Gastroesophageal sphincter (tissue), 4 donors: Measurements from ENCODE around the gene GSX2. TPM values are rescaled to one million over a fixed set of nuclear protein-coding genes. Genes with fewer than 3 reads are reported as not detected.

Experiments
- ATAC-seq: fragments of 150-250 bp; one replicate; pipeline ENCODE4 v1.9.1; 2016; ENCODE audit warnings: mild to moderate bottlenecking, moderate library complexity
- H3K27ac ChIP-seq, 4 donors: fragments of 200-600 bp; sonication (generic) in 3 of 4; 1 replicate in 3 of 4; 2 replicates in 1 of 4; pipeline ENCODE4 v1.5.1; 2016 to 2019
- H3K27me3 ChIP-seq: fragments of 200-600 bp; sonication (generic); one replicate; pipeline ENCODE4 v1.5.1; 2019
- H3K36me3 ChIP-seq, 2 donors: fragments of 200-600 bp; sonication (generic); one replicate each; pipeline ENCODE4 v1.5.1; 2019; ENCODE audit warnings: control low read depth in 1 of 2
- H3K4me1 ChIP-seq, 3 donors: fragments of 200-600 bp; sonication (generic); 1 replicate in 2 of 3; 2 replicates in 1 of 3; pipeline ENCODE4 v1.5.1; 2016 to 2019; ENCODE audit warnings: control low read depth in 2 of 3
- H3K4me3 ChIP-seq, 2 donors: fragments of 200-600 bp; sonication (generic); one replicate each; pipeline ENCODE4 v1.5.1; 2019; ENCODE audit warnings: mild to moderate bottlenecking in 1 of 2, moderate library complexity in 1 of 2
- H3K9me3 ChIP-seq, 3 donors: fragments of 200-600 bp; sonication (generic); one replicate each; pipeline ENCODE4 v1.5.1; 2017 to 2019; ENCODE audit warnings: control low read depth in 2 of 3
- CTCF ChIP-seq, 4 experiments: fragments of 200-600 bp in 2 of 4; fragments of 450-650 bp in 2 of 4; sonication (generic) in 1 of 4; IDR thresholded peaks; one replicate each; pipeline ENCODE4 v1.5.1; 2017 to 2019; ENCODE audit warnings: antibody characterized with exemption in 4 of 4, mild to moderate bottlenecking in 2 of 4, moderate library complexity in 2 of 4
- EP300 ChIP-seq: sonication (generic); formaldehyde crosslinking; IDR thresholded peaks from one replicate; pipeline ENCODE4 v1.6.1; 2017; ENCODE audit warnings: antibody characterized with exemption, mild to moderate bottlenecking
- POLR2A ChIP-seq, 2 donors: fragments of 450-650 bp; IDR thresholded peaks; one replicate each; pipeline ENCODE4 v1.6.1; 2017; ENCODE audit warnings: antibody characterized with exemption in 2 of 2, mild to moderate bottlenecking in 2 of 2, moderate library complexity in 1 of 2
- POLR2AphosphoS5 ChIP-seq: sonication (generic); formaldehyde crosslinking; IDR thresholded peaks from one replicate; pipeline ENCODE4 v1.6.1; 2017; ENCODE audit warnings: antibody characterized with exemption
- WGBS, 2 donors: methylation state at CpG; one replicate each; pipeline ENCODE4 v1.1.5; 2018; ENCODE audit warnings: low coverage in 1 of 2; 5-methylcytosine and 5-hydroxymethylcytosine counted together
- total RNA-seq, 4 donors: library from RNA; depleted of rRNA; stranded (reverse); fragments of >200 nt; gene quantifications; one replicate each; pipeline ENCODE4 v1.1.0, GENCODE V29; 2016

Gene GSX2
- total RNA-seq, 4 donors from 2014 or later, result not detected

GRCh38 chr4:54056360-54056759, 43.6 kb upstream of the GSX2 start:
- no peak for TF ChIP-seq CTCF (IDR thresholded peaks at IDR 0.05)
- TF ChIP-seq POLR2A (IDR thresholded peaks at IDR 0.05), result no peak
- no peak for TF ChIP-seq POLR2AphosphoS5
- TF ChIP-seq EP300, result no peak
- H3K27me3 ChIP-seq, result no peaks in the 10 kb centered on the region
- H3K4me1 ChIP-seq, result peaks cover 4 to 68% (median 13%) of the 10 kb centered on the region in 3 donors
- H3K36me3 ChIP-seq, result no peaks in the 10 kb centered on the region
- no peak for ATAC-seq
- no peaks in the 10 kb centered on the region for H3K9me3 ChIP-seq
- H3K27ac ChIP-seq, result no peak overlapping the region
- no peak overlapping the region for H3K4me3 ChIP-seq

- no peaks in the 10 kb centered on the region for H3K9me3 ChIP-seq
- WGBS, 2 donors, result 80 to 82% methylated on average over 3 of the region's 3 CpGs
- peaks cover 7 to 70% (median 26%) of the 10 kb centered on the region in 3 donors for H3K4me1 ChIP-seq
- ATAC-seq, result no peak
- no peak overlapping the region for H3K27ac ChIP-seq
- no peak for TF ChIP-seq POLR2A (IDR thresholded peaks at IDR 0.05)
- TF ChIP-seq POLR2AphosphoS5, result no peak
- no peak for TF ChIP-seq EP300
- no peak for TF ChIP-seq CTCF (IDR thresholded peaks at IDR 0.05)
- H3K27me3 ChIP-seq, result no peaks in the 10 kb centered on the region
- no peaks in the 10 kb centered on the region for H3K36me3 ChIP-seq
- H3K4me3 ChIP-seq, result no peak overlapping the region
Observed at GRCh38 chr4:54058171-54058570, 41.8 kb upstream of the GSX2 start.

- Histone ChIP-seq H3K27ac (no peak overlapping the region), H3K9me3 (no peaks in the 10 kb centered on the region), H3K27me3 (no peaks in the 10 kb centered on the region), H3K4me3 (no peak overlapping the region), H3K36me3 (no peaks in the 10 kb centered on the region), H3K4me1 (peaks cover 7 to 70% (median 26%) of the 10 kb centered on the region in 3 donors)
- ATAC-seq, result no peak
- TF ChIP-seq EP300, result no peak
- TF ChIP-seq POLR2A (IDR thresholded peaks at IDR 0.05), result no peak
- no peak for TF ChIP-seq CTCF (IDR thresholded peaks at IDR 0.05)
- no peak for TF ChIP-seq POLR2AphosphoS5
- WGBS, 2 donors, result 67 to 73% methylated on average over 2 of the region's 2 CpGs
Observed at GRCh38 chr4:54060116-54060515, 39.8 kb upstream of the GSX2 start.

GRCh38 chr4:54061067-54061466, 38.9 kb upstream of the GSX2 start:
- Histone ChIP-seq H3K4me3 (no peak overlapping the region), H3K27me3 (no peaks in the 10 kb centered on the region), H3K27ac (no peak overlapping the region), H3K36me3 (no peaks in the 10 kb centered on the region), H3K9me3 (no peaks in the 10 kb centered on the region), H3K4me1 (peaks cover 16 to 79% (median 32%) of the 10 kb centered on the region in 3 donors)
- TF ChIP-seq POLR2A (IDR thresholded peaks at IDR 0.05) (no peak), CTCF (IDR thresholded peaks at IDR 0.05) (no peak), POLR2AphosphoS5 (no peak), EP300 (no peak)
- 53 to 70% methylated on average over 3 of the region's 3 CpGs for WGBS, 2 donors
- ATAC-seq, result no peak

- no peak for ATAC-seq
Observed at GRCh38 chr4:54061873-54062272, 38.1 kb upstream of the GSX2 start.

More at GRCh38 chr4:54061873-54062272, 38.1 kb upstream of the GSX2 start:
- Histone ChIP-seq H3K27ac (no peak overlapping the region), H3K9me3 (no peaks in the 10 kb centered on the region), H3K36me3 (no peaks in the 10 kb centered on the region), H3K4me1 (peaks cover 20 to 81% (median 32%) of the 10 kb centered on the region in 3 donors), H3K27me3 (no peaks in the 10 kb centered on the region), H3K4me3 (peak overlapping the region; percentile 83 to 93)
- TF ChIP-seq POLR2A (IDR thresholded peaks at IDR 0.05) (no peak), EP300 (no peak), POLR2AphosphoS5 (no peak), CTCF (IDR thresholded peaks at IDR 0.05) (no peak)
- 64 to 100% methylated on average over 1 of the region's 1 CpG for WGBS, 2 donors
